Hepatocyte (in vitro differentiated cells): ENCODE data around the gene GSTM1.

Experiments
- EZH2 ChIP-seq: fragments of 200-600 bp; sonication (generic); IDR thresholded peaks from 2 replicates; pipeline ENCODE4 v1.6.1; 2016; ENCODE audit warnings: antibody characterized with exemption, mild to moderate bottlenecking, borderline replicate concordance
- EZH2phosphoT487 ChIP-seq: fragments of 200-600 bp; sonication (generic); IDR thresholded peaks from one replicate; pipeline ENCODE4 v1.6.1; 2018; ENCODE audit warnings: antibody characterized with exemption, mild to moderate bottlenecking, low read depth, moderate library complexity; ENCODE audit not compliant: unreplicated experiment, severe bottlenecking
- TF ChIP-seq, protein P1 (sequence below): fragments of 200-600 bp; sonication (generic); IDR thresholded peaks from 2 replicates; pipeline ENCODE4 v1.5.1; 2016; ENCODE audit warnings: antibody characterized with exemption, mild to moderate bottlenecking; ENCODE audit not compliant: poor library complexity

- TF ChIP-seq, protein P1, sequence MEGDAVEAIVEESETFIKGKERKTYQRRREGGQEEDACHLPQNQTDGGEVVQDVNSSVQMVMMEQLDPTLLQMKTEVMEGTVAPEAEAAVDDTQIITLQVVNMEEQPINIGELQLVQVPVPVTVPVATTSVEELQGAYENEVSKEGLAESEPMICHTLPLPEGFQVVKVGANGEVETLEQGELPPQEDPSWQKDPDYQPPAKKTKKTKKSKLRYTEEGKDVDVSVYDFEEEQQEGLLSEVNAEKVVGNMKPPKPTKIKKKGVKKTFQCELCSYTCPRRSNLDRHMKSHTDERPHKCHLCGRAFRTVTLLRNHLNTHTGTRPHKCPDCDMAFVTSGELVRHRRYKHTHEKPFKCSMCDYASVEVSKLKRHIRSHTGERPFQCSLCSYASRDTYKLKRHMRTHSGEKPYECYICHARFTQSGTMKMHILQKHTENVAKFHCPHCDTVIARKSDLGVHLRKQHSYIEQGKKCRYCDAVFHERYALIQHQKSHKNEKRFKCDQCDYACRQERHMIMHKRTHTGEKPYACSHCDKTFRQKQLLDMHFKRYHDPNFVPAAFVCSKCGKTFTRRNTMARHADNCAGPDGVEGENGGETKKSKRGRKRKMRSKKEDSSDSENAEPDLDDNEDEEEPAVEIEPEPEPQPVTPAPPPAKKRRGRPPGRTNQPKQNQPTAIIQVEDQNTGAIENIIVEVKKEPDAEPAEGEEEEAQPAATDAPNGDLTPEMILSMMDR: no peak
- TF ChIP-seq EZH2: no peak
- TF ChIP-seq EZH2phosphoT487: no peak
These were observed 33.4 kb downstream of the GSTM1 start for GRCh38 chr1:109721042-109721441.
